ENCODE measurements around the gene SHPK.
"Not testable (repeated sequence)": the region's sequence is repeated elsewhere in the genome, so short reads cannot be mapped to it uniquely, and the experiment has no call there.

The SHPK gene

GRCh38 chr17:3585826-3586225, 50.2 kb downstream of the SHPK start:
- no peak for DNase-seq

- DNase-seq = no peak
Observed at GRCh38 chr17:3583456-3583855, 52.6 kb downstream of the SHPK start.

GRCh38 chr17:3582915-3583314, 53.1 kb downstream of the SHPK start:
- DNase-seq = no peak

GRCh38 chr17:3578667-3579066, 57.4 kb downstream of the SHPK start:
- DNase-seq = not testable (repeated sequence)

GRCh38 chr17:3576970-3577369, 59.1 kb downstream of the SHPK start:
- no peak for DNase-seq

GRCh38 chr17:3575511-3575910, 60.5 kb downstream of the SHPK start:
- no peak for DNase-seq

- DNase-seq = no peak
Observed at GRCh38 chr17:3574231-3574630, 61.8 kb downstream of the SHPK start.

GRCh38 chr17:3573246-3574100, 62.6 kb downstream of the SHPK start:
- DNase-seq = no peak

GRCh38 chr17:3572231-3572630, 63.8 kb downstream of the SHPK start:
- no peak for DNase-seq

GRCh38 chr17:3571043-3571900, 64.8 kb downstream of the SHPK start:
- no peak for DNase-seq

- no peak for DNase-seq
Observed at GRCh38 chr17:3569534-3570137, 66.4 kb downstream of the SHPK start.

- DNase-seq = no peak
Observed at GRCh38 chr17:3566551-3566950, 69.5 kb downstream of the SHPK start.

- no peak for DNase-seq
Observed at GRCh38 chr17:3565143-3565542, 70.9 kb downstream of the SHPK start.

- not testable (repeated sequence) for DNase-seq
Observed at GRCh38 chr17:3564241-3564640, 71.8 kb downstream of the SHPK start.

- no peak for DNase-seq
Observed at GRCh38 chr17:3559270-3559645, 76.8 kb downstream of the SHPK start.

- peak; percentile 18 for DNase-seq
Observed at GRCh38 chr17:3558603-3559269, 77.3 kb downstream of the SHPK start.

All from activated CD4-positive, alpha-beta T cell treated with anti-CD3 and anti-CD28 coated beads for 1 hour (primary cell).